Vagina (tissue), 2 donors: ENCODE measurements around the gene MAML3. TPM values are rescaled to one million over a fixed set of nuclear protein-coding genes. Genes with fewer than 3 reads are reported as not detected.

ENCODE experiments used
- DNase-seq, 2 donors: peaks; one replicate each; pipeline ENCODE4 v3.0.0-alpha.2; 2017; ENCODE audit errors: extremely low spot score in 2 of 2
- H3K27ac ChIP-seq: fragments of 200-600 bp; sonication (generic); one replicate; pipeline ENCODE4 v1.5.1; 2019
- H3K27me3 ChIP-seq: fragments of 200-600 bp; sonication (generic); one replicate; pipeline ENCODE4 v1.5.1; 2019
- H3K36me3 ChIP-seq, 2 donors: fragments of 200-600 bp; sonication (generic); one replicate each; pipeline ENCODE4 v1.5.1; 2017 to 2019
- H3K4me1 ChIP-seq: fragments of 200-600 bp; sonication (generic); one replicate; pipeline ENCODE4 v1.5.1; 2019
- H3K4me3 ChIP-seq, 2 donors: fragments of 200-600 bp; sonication (generic); 1 replicate in 1 of 2; 2 replicates in 1 of 2; pipeline ENCODE4 v1.5.1; 2016 to 2019
- H3K9me3 ChIP-seq: fragments of 200-600 bp; sonication (generic); one replicate; pipeline ENCODE4 v1.5.1; 2019
- CTCF ChIP-seq, 3 experiments: fragments of 450-650 bp in 2 of 3; fragments of 200-600 bp in 1 of 3; sonication (generic) in 1 of 3; IDR thresholded peaks; one replicate each; pipeline ENCODE4 v1.5.1; 2017 to 2019; ENCODE audit warnings: antibody characterized with exemption in 3 of 3, mild to moderate bottlenecking in 2 of 3, moderate library complexity in 2 of 3
- POLR2A ChIP-seq, 2 donors: fragments of 450-650 bp; IDR thresholded peaks; one replicate each; pipeline ENCODE4 v1.6.1; 2017; ENCODE audit warnings: antibody characterized with exemption in 2 of 2, mild to moderate bottlenecking in 2 of 2, moderate library complexity in 2 of 2
- POLR2AphosphoS5 ChIP-seq, 2 donors: sonication (generic); formaldehyde crosslinking; IDR thresholded peaks; one replicate each; pipeline ENCODE4 v1.9.0; 2017; ENCODE audit warnings: antibody characterized with exemption in 2 of 2, mild to moderate bottlenecking in 2 of 2, low read depth in 1 of 2; ENCODE audit not compliant: insufficient read depth in 1 of 2
- intact Hi-C: fragments of 100-400 bp; cut with DNase I; formaldehyde crosslinking; loops from one replicate; pipeline ENCODE4 v1.15.1; 2023
- total RNA-seq: library from RNA; depleted of rRNA; stranded (reverse); fragments of >200 nt; gene quantifications from one replicate; pipeline ENCODE4 v1.2.3, GENCODE V29; 2016

The MAML3 gene
- total RNA-seq, 1 donor from 2014 or later = 16.2 TPM

GRCh38 chr4:139668658-139669201 lies 485.3 kb downstream of the MAML3 start:
- intact Hi-C loops = no loop called here
- no peaks in the 10 kb centered on the region for H3K27me3 ChIP-seq
- no peak for TF ChIP-seq POLR2AphosphoS5 (IDR thresholded peaks at IDR 0.05; ENCODE audit: insufficient read depth in 1 of 2, low read depth in 1 of 2)
- no peak for TF ChIP-seq CTCF (IDR thresholded peaks at IDR 0.05)
- no peak for TF ChIP-seq POLR2A (IDR thresholded peaks at IDR 0.05)
- no peaks in the 10 kb centered on the region for H3K9me3 ChIP-seq
- DNase-seq = no peak
- peaks cover 42% of the 10 kb centered on the region for H3K4me1 ChIP-seq
- peaks cover 0 to 3% of the 10 kb centered on the region in 2 donors for H3K36me3 ChIP-seq
- H3K4me3 ChIP-seq = no peak overlapping the region
- no peak overlapping the region for H3K27ac ChIP-seq

- H3K4me3 ChIP-seq = peak overlapping the region in 1 of 2 donors; percentile 9
- peaks cover 42% of the 10 kb centered on the region for H3K4me1 ChIP-seq
- intact Hi-C loops = no loop called here
Measured at GRCh38 chr4:139668036-139668435, 485.9 kb downstream of the MAML3 start.

More at GRCh38 chr4:139668036-139668435, 485.9 kb downstream of the MAML3 start:
- H3K36me3 ChIP-seq = peaks cover 0 to 3% of the 10 kb centered on the region in 2 donors
- no peak for DNase-seq
- no peaks in the 10 kb centered on the region for H3K9me3 ChIP-seq
- no peak overlapping the region for H3K27ac ChIP-seq
- H3K27me3 ChIP-seq = no peaks in the 10 kb centered on the region
- TF ChIP-seq CTCF (IDR thresholded peaks at IDR 0.05) = no peak
- TF ChIP-seq POLR2AphosphoS5 (IDR thresholded peaks at IDR 0.05; ENCODE audit: insufficient read depth in 1 of 2, low read depth in 1 of 2) = no peak
- TF ChIP-seq POLR2A (IDR thresholded peaks at IDR 0.05) = no peak

Other genes with a start within 250 kb of the MAML3 start
- gene SCOC, start 219.5 kb upstream of the MAML3 start, total RNA-seq = 39.3 TPM